SK-N-SH (cell line): ENCODE results near the gene ADPGK.

Experiments
- CTCF ChIP-seq: fragments of 200-600 bp; sonication (generic); IDR thresholded peaks from 2 replicates; pipeline ENCODE4 v1.6.1; 2017; ENCODE audit warnings: antibody characterized with exemption, mild to moderate bottlenecking, moderate library complexity
- POLR2AphosphoS5 ChIP-seq: IDR thresholded peaks from 2 replicates; pipeline ENCODE4 v1.6.1; 2012; ENCODE audit warnings: low read depth, low read length
- RXRA ChIP-seq: IDR thresholded peaks from 2 replicates; pipeline ENCODE4 v1.4.0; 2012; ENCODE audit warnings: low read depth, mild to moderate bottlenecking, borderline replicate concordance
- TEAD4 ChIP-seq: IDR thresholded peaks from 2 replicates; pipeline ENCODE4 v1.4.0; 2012; ENCODE audit warnings: mild to moderate bottlenecking, borderline replicate concordance; ENCODE audit not compliant: insufficient read depth
- ZBTB33 ChIP-seq: IDR thresholded peaks from 2 replicates; pipeline ENCODE4 v1.4.0; 2012; ENCODE audit warnings: low read depth, borderline replicate concordance

- TF ChIP-seq CTCF (no peak), TEAD4 (no peak), ZBTB33 (no peak), RXRA (no peak), POLR2AphosphoS5 (no peak)
These were observed 10.5 kb upstream of the ADPGK start for GRCh38 chr15:72793766-72794660.
